Peyer's patch (tissue), 4 donors: ENCODE results near the gene SCRN3. TPM values are rescaled to one million over a fixed set of nuclear protein-coding genes. Genes with fewer than 3 reads are reported as not detected.

Experiments used
- DNase-seq, 3 donors: peaks; one replicate each; pipeline ENCODE4 v3.0.0-alpha.2; 2017 to 2019
- H3K27ac ChIP-seq, 4 donors: fragments of 200-600 bp; sonication (generic); one replicate each; pipeline ENCODE4 v1.5.1; 2016 to 2019
- H3K27me3 ChIP-seq, 2 donors: fragments of 200-600 bp; sonication (generic); one replicate each; pipeline ENCODE4 v1.5.1; 2019
- H3K36me3 ChIP-seq, 3 donors: fragments of 200-600 bp; sonication (generic); one replicate each; pipeline ENCODE4 v1.5.1; 2016 to 2019
- H3K4me1 ChIP-seq, 4 donors: fragments of 200-600 bp; sonication (generic); one replicate each; pipeline ENCODE4 v1.5.1; 2016 to 2019
- H3K4me3 ChIP-seq, 4 donors: fragments of 200-600 bp; sonication (generic); 1 replicate in 3 of 4; 2 replicates in 1 of 4; pipeline ENCODE4 v1.5.1; 2016 to 2019; ENCODE audit warnings: mild to moderate bottlenecking in 1 of 4
- H3K9me3 ChIP-seq, 4 donors: fragments of 200-600 bp; sonication (generic); one replicate each; pipeline ENCODE4 v1.5.1; 2016 to 2019; ENCODE audit warnings: mild to moderate bottlenecking in 1 of 4
- CTCF ChIP-seq, 6 experiments: fragments of 450-650 bp in 4 of 6; fragments of 200-600 bp in 2 of 6; sonication (generic) in 1 of 6; IDR thresholded peaks; one replicate each; pipeline ENCODE4 v1.5.1; 2017 to 2019; ENCODE audit warnings: antibody characterized with exemption in 6 of 6, mild to moderate bottlenecking in 3 of 6, moderate library complexity in 1 of 6
- POLR2A ChIP-seq, 2 donors: fragments of 450-650 bp; IDR thresholded peaks; one replicate each; pipeline ENCODE4 v1.5.1; 2017; ENCODE audit warnings: antibody characterized with exemption in 2 of 2, mild to moderate bottlenecking in 2 of 2, moderate library complexity in 2 of 2
- total RNA-seq, 4 donors: library from RNA; depleted of rRNA; stranded (reverse); fragments of >200 nt; gene quantifications; one replicate each; pipeline ENCODE4 v1.1.0, GENCODE V29; 2016

Gene SCRN3
- total RNA-seq, 4 donors from 2014 or later = 26.4 to 40.9 (median 29.8) TPM

GRCh38 chr2:174412256-174412655 is 16.7 kb downstream of the SCRN3 start:
- Histone ChIP-seq H3K27me3 (no peaks in the 10 kb centered on the region), H3K4me3 (no peak overlapping the region), H3K36me3 (peaks cover 0 to 5% (median 0%) of the 10 kb centered on the region in 3 donors), H3K4me1 (no peaks in the 10 kb centered on the region), H3K9me3 (no peaks in the 10 kb centered on the region), H3K27ac (no peak overlapping the region)
- DNase-seq = no peak
- TF ChIP-seq CTCF (IDR thresholded peaks at IDR 0.05) = no peak
- no peak for TF ChIP-seq POLR2A (IDR thresholded peaks at IDR 0.05)

GRCh38 chr2:174428214-174428613 is 32.7 kb downstream of the SCRN3 start:
- no peak overlapping the region for H3K4me3 ChIP-seq
- H3K27me3 ChIP-seq = no peaks in the 10 kb centered on the region
- no peak for TF ChIP-seq CTCF (IDR thresholded peaks at IDR 0.05)
- no peak for TF ChIP-seq POLR2A (IDR thresholded peaks at IDR 0.05)
- no peak overlapping the region for H3K27ac ChIP-seq
- H3K4me1 ChIP-seq = no peaks in the 10 kb centered on the region
- no peaks in the 10 kb centered on the region for H3K9me3 ChIP-seq
- DNase-seq = no peak
- peaks cover 0 to 8% (median 0%) of the 10 kb centered on the region in 3 donors for H3K36me3 ChIP-seq

DNA sequence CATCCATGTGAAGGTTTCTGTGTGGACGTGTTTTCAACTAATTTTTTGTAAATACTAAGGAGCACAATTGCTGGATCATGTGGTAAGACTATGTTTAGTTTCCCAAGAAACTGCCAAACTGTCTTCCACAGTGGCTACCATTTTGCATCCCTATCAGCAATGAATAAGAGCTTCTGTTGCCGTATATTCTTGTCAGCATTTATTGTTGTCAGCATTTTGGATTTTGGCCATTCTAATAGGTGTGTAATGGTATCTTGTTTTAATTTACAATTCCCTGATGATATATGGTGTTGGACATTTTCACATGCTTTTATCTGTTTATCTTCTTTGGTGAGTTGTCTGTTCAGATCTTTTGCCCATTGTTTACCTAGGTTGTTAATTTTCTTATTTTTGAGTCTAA is 34.5 kb downstream of the SCRN3 start:
- DNase-seq = no peak
- Histone ChIP-seq H3K4me1 (no peaks in the 10 kb centered on the region), H3K9me3 (no peaks in the 10 kb centered on the region), H3K36me3 (peaks cover 0 to 6% (median 0%) of the 10 kb centered on the region in 3 donors), H3K27ac (no peak overlapping the region), H3K4me3 (no peak overlapping the region), H3K27me3 (no peaks in the 10 kb centered on the region)
- no peak for TF ChIP-seq POLR2A (IDR thresholded peaks at IDR 0.05)
- no peak for TF ChIP-seq CTCF (IDR thresholded peaks at IDR 0.05)

DNA sequence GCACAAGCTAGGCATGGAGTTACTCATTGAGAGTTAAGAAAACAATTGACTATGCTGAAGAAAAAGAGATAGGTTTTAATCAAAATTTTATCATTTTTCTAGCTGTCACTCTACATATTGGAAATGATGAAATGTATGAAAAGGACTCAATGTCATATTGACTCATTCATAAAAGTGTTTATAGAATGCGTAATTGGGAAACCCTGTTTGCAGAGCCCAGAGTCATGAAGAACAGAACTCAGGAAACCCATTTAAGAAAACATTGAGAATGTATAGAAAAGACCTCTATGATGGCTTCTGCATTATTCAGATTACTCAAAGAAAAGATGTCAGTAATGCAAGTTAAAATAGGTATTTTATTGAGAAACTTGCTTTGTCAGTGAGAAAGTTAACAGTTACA is 36.4 kb downstream of the SCRN3 start:
- no peaks in the 10 kb centered on the region for H3K36me3 ChIP-seq
- H3K4me3 ChIP-seq = no peak overlapping the region
- H3K27ac ChIP-seq = no peak overlapping the region
- no peaks in the 10 kb centered on the region for H3K4me1 ChIP-seq
- no peaks in the 10 kb centered on the region for H3K9me3 ChIP-seq
- DNase-seq = no peak
- TF ChIP-seq CTCF (IDR thresholded peaks at IDR 0.05) (no peak), POLR2A (IDR thresholded peaks at IDR 0.05) (no peak)
- H3K27me3 ChIP-seq = no peaks in the 10 kb centered on the region

DNA sequence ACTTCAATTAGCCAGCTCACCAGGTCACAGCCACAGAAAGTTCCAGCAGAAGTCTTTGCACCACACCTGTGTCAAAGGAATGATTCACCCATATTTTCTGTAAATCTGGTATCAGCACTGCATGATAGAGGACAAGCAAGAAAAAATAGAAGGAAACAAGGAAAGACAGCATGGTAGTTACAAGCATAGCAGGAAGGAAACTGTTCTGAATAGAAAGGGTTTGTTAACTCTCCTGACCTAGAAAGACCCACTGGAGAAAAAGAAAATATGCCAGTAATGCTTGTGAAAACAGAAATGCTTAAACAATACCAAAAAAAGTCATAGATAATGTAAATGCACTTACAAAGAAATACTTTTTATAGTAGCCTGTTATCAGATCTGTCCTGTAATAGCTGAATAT is 40.8 kb downstream of the SCRN3 start:
- DNase-seq = no peak
- Histone ChIP-seq H3K27ac (no peak overlapping the region), H3K9me3 (no peaks in the 10 kb centered on the region), H3K27me3 (no peaks in the 10 kb centered on the region), H3K36me3 (no peaks in the 10 kb centered on the region), H3K4me3 (no peak overlapping the region), H3K4me1 (no peaks in the 10 kb centered on the region)
- TF ChIP-seq CTCF (IDR thresholded peaks at IDR 0.05) (no peak), POLR2A (IDR thresholded peaks at IDR 0.05) (no peak)
